Panc1 (cell line): ENCODE results near the gene KLK8.

ENCODE experiments used
- CTCF ChIP-seq: fragments of 450-650 bp; IDR thresholded peaks from 2 replicates; pipeline ENCODE4 v1.5.1; 2017; ENCODE audit warnings: mild to moderate bottlenecking
- POLR2AphosphoS5 ChIP-seq: IDR thresholded peaks from 2 replicates; pipeline ENCODE4 v1.6.1; 2012; ENCODE audit warnings: mild to moderate bottlenecking, low read depth, low read length, moderate library complexity
- REST ChIP-seq, 2 experiments: IDR thresholded peaks; 2 replicates each; pipeline ENCODE4 v1.6.1; 2011 to 2012; ENCODE audit warnings: low read depth in 2 of 2, control low read depth in 1 of 2, low read length in 1 of 2, mild to moderate bottlenecking in 1 of 2, moderate library complexity in 1 of 2; ENCODE audit not compliant: insufficient read depth in 1 of 2
- TCF7L2 ChIP-seq: IDR thresholded peaks from 2 replicates; pipeline ENCODE4 v1.6.1; 2011; ENCODE audit warnings: mild to moderate bottlenecking, low read depth, low read length, inconsistent platforms

GRCh38 chr19:50949861-50950260 is 51.5 kb downstream of the KLK8 start:
- TF ChIP-seq REST (IDR thresholded peaks at IDR 0.05; ENCODE audit: insufficient read depth in 1 of 2, low read depth in 2 of 2, low read length in 1 of 2) (no peak), POLR2AphosphoS5 (no peak), CTCF (no peak), TCF7L2 (no peak)
